ENCODE measurements around the gene LZTR1. TPM values are rescaled to one million over a fixed set of nuclear protein-coding genes. Genes with fewer than 3 reads are reported as not detected.

Gene LZTR1
- total RNA-seq, 1 experiment from 2014 or later, result 41.0 TPM

DNA sequence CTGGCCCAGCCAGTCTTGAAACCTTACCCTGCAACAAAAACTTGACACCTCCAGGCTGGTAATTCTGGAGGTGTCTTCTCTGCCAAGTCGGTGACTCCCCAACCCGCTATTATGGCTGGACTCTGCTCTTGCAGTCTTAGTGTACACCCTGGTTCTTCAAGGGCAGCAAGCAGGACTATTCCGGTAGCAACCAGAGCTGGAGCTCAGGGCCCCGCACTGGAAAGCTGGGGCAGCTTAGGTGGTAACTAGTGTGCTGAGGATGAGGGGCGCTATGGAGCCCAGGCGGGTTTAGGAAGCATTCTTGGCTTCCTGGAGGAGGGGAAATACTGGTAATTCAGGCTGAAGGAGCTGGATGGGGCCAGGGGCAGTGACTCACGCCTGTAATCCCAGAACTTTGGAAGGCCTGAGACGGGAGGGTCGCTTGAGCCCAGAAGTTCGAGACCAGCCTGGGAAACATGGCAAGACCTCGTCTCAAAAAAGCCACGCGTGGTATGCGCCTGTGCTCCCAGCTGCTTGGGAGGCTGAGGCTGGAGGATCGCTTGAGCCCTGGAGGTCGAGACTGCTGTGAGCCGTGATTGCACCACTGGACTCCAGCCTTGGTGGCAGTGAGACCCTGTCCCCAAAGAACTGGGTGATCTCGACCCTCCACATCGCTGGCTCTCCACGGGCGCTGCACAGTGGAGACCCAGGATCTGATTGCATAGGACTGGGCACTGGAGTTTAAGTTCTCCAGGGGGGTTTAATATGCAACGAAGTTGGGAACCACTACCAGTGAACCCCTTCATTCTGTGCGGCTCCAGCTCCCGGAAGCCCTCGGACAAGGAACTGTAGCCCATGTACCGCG, 25.6 kb upstream of the LZTR1 start:
- H3K4me3 ChIP-seq (ENCODE audit: low read length), result peak overlapping the region; percentile 83
- no peaks in the 10 kb centered on the region for H4K20me1 ChIP-seq (ENCODE audit: low read length)
- H3K79me2 ChIP-seq (ENCODE audit: low read length), result peaks cover 38% of the 10 kb centered on the region
- peak overlapping the region; percentile 47 for H3K27ac ChIP-seq (ENCODE audit: low read length)
- TF ChIP-seq EZH2 (IDR thresholded peaks at IDR 0.05; ENCODE audit: low read length, unreplicated experiment) (no peak), CTCF (conservative IDR thresholded peaks at IDR 0.05; ENCODE audit: low read depth, low read length) (peak; percentile 50), EZH2phosphoT487 (IDR thresholded peaks at IDR 0.05; ENCODE audit: borderline replicate concordance, low read length) (no peak)
- H3K9me3 ChIP-seq (ENCODE audit: low read length), result no peaks in the 10 kb centered on the region
- DNase-seq, result peak; percentile 75
- BruUV-seq (replicated peaks), result no TSS peak
- peak overlapping the region; percentile 94 for H3K4me2 ChIP-seq (ENCODE audit: low read length)
- H2AFZ ChIP-seq (ENCODE audit: low read length), result peak overlapping the region; percentile 94
- peak overlapping the region; percentile 78 for H3K9ac ChIP-seq (ENCODE audit: low read length)
- H3F3A ChIP-seq (ENCODE audit: low read length, unreplicated experiment), result peaks cover 4% of the 10 kb centered on the region
- no peaks in the 10 kb centered on the region for H3K9me2 ChIP-seq (replicated peaks; ENCODE audit: low read length)
- H3K36me3 ChIP-seq (ENCODE audit: low read depth, low read length), result peaks cover 19% of the 10 kb centered on the region; the same call in 1 of the 2 replicates
- CTCF ChIA-PET, result interaction anchor here (0.6 to 1.0 kb wide), 2 partner anchors 36 to 71 kb away, joined by 3 to 4 read pairs; no protein-coding TSS in a partner anchor
- peak; percentile 32 for ATAC-seq
- H3K27me3 ChIP-seq (ENCODE audit: low read length), result no peaks in the 10 kb centered on the region
- intact Hi-C loops (cut with micrococcal nuclease), result no loop called here
- H3K4me1 ChIP-seq (ENCODE audit: insufficient read depth, low read length), result peaks cover 13% of the 10 kb centered on the region
- POLR2A ChIA-PET (ENCODE audit: unreplicated experiment), result no interaction called here

GRCh38 chr22:20957102-20957682, 24.9 kb upstream of the LZTR1 start:
- TSS peak; percentile 32 for BruUV-seq (replicated peaks)
- no peak for TF ChIP-seq CTCF (conservative IDR thresholded peaks at IDR 0.05; ENCODE audit: low read depth, low read length)
- no peak for TF ChIP-seq EZH2phosphoT487 (IDR thresholded peaks at IDR 0.05; ENCODE audit: borderline replicate concordance, low read length)
- TF ChIP-seq EZH2 (IDR thresholded peaks at IDR 0.05; ENCODE audit: low read length, unreplicated experiment), result no peak
- Histone ChIP-seq H4K20me1 (ENCODE audit: low read length) (no peaks in the 10 kb centered on the region), H3K4me2 (ENCODE audit: low read length) (peak overlapping the region; percentile 94), H3K9ac (ENCODE audit: low read length) (peak overlapping the region; percentile 78), H3F3A (ENCODE audit: low read length, unreplicated experiment) (peaks cover 4% of the 10 kb centered on the region), H2AFZ (ENCODE audit: low read length) (peak overlapping the region; percentile 94), H3K9me2 (replicated peaks; ENCODE audit: low read length) (no peaks in the 10 kb centered on the region), H3K9me3 (ENCODE audit: low read length) (no peaks in the 10 kb centered on the region), H3K36me3 (ENCODE audit: low read depth, low read length) (peaks cover 12% of the 10 kb centered on the region; the same call in 1 of the 2 replicates), H3K27me3 (ENCODE audit: low read length) (no peaks in the 10 kb centered on the region), H3K79me2 (ENCODE audit: low read length) (peaks cover 30% of the 10 kb centered on the region), H3K27ac (ENCODE audit: low read length) (peak overlapping the region; percentile 47), H3K4me1 (ENCODE audit: insufficient read depth, low read length) (peaks cover 13% of the 10 kb centered on the region), H3K4me3 (ENCODE audit: low read length) (peak overlapping the region; percentile 83)
- intact Hi-C loops (cut with micrococcal nuclease), result no loop called here
- ATAC-seq, result peak; percentile 50
- POLR2A ChIA-PET (ENCODE audit: unreplicated experiment), result no interaction called here
- CTCF ChIA-PET, result interaction anchor here (1.0 kb wide), 1 partner anchor 72 kb away, joined by 3 read pairs; no protein-coding TSS in a partner anchor
- peak; percentile 22 for DNase-seq

Measured in PC-3 (cell line).